ENCODE results near the gene HOXA11.

Gene HOXA11

DNA sequence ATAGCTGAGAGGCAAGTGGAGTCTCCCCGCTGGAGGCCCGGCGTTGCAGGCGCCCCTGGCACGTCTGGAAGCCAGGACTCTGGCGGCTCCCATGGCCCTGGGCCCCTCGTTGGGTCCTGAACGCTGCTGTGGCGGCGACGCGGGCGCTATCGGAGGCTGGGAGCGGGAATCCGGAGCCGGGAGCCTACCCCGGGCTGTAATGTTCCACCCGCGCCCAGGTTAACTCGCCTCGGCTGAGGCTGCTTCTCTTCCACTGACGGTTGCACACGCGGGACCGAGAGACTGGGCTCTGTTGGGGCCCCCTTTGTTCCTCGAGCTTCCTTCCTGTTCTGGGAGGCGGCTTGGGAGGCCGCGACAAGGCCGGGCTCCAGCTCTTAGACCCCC, 40.3 kb downstream of the HOXA11 start:
- no peak for DNase-seq

DNA sequence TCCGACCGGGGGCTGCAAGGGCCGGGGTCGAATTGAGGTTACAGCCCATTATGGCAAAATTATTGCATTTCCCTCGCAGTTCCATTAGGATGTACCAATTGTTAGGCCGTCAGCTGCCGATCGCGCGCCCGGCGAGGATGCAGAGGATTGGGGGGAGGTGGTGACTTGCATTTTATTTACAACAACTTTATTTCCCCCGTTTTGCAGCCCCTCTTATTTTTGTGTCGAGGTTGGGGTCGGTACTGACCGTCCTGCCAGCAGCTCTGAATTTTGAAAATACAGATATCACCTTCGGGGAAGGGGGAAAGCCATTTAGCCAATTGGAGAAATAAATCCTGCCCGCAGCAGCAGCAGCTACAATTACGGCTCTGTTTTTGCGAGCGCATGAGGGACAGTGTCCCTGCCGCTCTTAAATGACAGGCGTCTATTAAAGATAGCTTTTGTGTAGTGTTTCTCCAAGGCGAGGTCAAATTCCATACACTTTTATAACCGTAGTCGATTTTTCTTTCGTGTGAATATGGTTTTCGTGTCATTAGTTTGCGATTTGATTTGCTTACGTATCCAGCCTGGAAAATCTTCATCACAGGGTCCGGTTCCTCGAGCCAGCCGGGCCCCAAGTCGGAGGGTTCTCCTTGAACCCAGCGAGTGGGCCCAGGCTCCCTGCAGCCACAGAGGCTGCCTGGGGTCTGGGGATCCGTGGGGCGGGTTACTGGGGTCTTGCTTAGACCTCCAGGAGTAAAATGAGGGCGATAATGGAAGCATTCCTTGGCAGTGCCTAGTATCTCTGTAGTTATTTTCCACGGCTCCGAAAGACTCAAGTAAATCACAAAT, 40.9 kb downstream of the HOXA11 start:
- DNase-seq = no peak

DNA sequence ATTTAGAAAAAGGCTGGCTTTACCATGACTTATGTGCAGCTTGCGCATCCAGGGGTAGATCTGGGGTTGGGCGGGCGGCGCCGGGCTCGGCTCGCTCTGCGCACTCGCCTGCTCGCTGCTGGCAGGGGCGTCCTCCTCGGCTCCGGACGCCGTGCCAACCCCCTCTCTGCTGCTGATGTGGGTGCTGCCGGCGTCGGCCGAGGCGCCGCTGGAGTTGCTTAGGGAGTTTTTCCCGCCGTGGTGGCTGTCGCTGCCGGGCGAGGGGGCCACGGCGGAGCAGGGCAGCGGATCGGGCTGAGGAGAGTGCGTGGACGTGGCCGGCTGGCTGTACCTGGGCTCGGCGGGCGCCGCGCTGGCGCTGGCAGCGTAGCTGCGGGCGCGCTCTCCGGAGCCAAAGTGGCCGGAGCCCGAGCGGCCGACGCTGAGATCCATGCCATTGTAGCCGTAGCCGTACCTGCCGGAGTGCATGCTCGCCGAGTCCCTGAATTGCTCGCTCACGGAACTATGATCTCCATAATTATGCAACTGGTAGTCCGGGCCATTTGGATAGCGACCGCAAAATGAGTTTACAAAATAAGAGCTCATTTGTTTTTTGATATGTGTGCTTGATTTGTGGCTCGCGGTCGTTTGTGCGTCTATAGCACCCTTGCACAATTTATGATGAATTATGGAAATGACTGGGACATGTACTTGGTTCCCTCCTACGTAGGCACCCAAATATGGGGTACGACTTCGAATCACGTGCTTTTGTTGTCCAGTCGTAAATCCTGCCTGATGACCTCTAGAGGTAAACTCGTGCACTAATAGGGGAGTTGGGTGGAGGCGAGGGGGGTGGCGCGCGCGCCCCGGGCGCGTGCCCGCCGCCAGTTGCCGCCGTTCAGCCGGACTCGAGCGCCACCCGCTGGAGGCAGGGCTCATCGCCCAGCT, 41.7 kb downstream of the HOXA11 start, which contains the start of gene HOXA5:
TSS of gene HOXA5 (minus strand) at position 659 of the 927 bp plus-strand sequence. CDS start at position 585, 74 bp downstream.
- no peak for DNase-seq

DNA sequence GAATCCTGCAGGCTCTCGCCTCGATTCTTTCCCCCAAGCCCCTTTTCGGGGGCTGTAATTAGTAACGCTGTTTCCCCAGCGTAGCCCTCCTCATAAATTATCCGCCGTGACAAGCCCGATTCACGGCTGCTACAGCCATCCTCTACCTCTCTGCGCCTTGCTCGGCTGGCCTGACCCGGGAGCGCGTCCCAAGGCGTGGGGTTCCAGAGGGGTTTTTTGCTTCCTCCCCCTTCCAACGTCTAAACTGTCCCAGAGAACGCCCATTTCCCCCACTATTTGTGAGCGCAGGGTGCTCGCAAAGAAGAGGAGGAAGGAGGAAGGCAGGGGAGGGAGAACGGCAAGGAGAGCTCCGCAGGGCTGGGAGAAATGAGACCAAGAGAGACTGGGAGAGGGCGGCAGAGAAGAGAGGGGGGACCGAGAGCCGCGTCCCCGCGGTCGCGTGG, 42.4 kb downstream of the HOXA11 start:
- DNase-seq = no peak

DNA sequence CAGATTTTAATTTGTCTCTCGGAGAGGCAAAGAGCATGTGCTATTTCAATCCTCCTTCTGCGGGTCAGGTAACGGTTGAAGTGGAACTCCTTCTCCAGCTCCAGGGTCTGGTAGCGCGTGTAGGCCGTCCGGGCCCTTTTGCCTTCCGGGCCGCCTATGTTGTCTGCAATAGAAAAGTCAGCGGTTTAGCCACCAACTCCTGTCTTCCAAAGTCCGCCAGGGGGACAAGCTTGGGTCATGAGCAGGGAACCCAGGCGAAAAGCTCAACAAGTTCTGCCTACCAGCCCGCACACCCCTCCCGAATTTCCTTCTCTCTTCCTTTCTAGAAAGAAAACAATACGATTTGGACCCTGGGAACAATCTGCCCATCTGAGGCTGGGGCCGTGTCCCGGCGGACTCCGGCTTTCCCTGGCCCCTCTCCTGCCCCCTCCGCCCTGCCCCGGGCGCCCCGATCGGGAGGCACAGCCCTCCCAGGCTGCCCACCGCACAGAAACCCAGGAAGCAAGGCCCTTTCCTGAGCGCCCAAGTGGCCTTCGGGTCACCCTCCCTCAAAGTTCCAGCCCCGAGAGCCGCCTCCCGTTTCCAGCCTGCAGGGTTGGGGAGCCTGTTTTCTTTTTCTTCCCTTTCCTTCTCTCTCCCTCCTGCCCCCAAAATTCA, 43.0 kb downstream of the HOXA11 start:
- no peak for DNase-seq

DNA sequence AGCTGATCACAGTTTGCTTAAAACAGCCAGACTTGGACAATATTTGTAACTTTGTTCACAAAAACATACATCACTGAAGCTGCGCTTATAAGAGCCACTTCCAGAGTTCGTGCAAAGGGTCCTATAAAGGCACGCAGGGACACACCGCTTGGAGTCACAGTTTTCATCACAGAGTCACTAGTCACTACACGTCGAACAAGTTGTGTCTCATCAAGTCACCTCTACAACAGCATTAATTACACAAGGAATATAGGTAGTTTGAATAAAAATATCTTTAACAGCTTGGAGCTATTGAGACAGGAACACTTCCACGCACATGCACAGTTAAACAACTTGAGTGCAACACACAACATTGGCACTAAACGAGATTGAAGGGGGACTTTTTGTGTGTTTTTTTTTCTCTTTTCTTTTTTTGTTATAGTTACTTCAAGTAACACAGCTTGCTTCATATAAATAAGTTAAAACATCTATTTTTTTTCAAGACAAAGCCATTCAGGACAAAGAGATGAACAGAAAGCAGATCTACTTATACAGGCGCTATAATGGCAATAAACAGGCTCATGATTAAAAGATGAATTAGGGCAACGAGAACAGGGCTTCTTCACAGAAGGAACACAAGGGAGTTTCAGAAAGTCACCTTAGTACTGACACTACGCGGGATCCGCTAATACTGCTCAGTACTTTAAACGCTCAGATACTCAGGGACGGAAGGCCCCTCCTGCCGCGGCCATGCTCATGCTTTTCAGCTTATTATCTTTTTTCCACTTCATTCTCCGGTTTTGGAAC, 43.7 kb downstream of the HOXA11 start:
- DNase-seq = no peak

DNA sequence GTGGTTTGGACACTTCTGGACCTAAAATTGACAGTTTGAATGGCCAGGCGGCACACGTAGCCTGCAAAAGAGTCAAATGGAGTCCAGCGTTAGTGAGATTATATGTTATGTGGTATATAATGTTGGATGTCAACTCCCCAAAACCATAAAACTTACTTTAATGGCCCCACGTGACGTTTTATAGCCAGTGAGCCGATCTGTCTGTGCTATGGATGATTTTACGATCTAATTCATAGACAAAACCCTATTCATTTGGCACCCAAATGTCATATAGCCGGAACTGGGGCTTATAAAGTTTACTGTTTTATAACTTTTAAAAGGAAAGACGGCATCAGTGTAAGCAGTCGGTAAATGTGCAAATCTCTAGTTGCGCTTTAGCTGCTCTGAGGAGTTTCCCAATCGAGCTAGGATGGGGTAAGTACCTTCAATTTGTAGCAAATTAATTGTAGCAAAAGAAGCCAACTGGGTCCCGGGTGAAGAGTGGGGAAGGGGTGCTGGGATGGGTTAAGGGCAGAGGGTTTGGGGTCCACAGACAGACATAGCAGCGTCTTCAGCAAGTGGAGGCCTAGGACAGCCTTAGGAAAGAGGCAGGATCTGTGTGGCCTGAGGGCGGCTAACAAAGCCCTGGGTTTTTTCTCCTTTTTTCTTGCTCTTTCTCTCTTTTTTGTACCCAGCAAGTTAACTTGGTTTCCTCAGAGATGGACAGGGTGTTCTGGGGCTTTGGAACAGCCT, 44.7 kb downstream of the HOXA11 start:
- DNase-seq = no peak

DNA sequence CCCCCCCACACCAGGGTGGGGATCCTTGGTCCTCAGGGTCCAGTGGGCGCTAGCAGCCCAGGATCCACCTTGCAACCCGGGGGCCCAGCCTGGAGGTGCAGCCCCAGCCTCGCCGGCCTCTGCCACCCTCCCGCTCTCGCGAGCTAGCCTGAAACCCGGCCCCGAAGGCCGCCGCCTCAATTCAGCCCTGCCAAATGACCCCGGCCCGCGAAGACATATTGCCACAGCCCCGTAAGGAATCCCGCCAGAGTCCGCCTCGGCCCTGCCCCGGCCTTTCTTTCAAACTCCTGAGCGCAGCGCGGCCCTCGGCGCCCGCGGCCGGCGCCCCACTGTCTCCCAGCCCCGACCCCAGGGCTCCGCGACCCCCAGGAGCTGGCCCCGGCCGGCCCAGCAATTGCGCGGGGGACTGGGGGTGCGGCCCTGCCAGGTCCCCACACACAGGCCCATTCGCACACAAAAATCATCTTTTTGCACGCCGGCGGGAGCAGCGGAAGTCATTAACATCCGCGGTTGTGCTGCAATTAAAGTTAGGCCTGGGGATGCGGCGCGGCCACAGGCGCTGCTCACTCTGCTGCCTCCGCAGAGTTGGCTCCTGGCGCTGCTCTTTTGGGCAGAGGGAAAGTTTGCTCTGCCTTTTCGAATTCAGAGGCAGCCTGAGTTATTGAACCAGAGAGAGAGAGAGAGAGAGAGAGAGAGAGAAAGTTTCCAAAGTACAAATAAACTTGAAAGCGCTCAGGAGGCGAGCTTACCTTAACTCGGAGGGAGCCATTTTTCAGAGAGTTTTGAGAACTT, 45.5 kb downstream of the HOXA11 start:
- DNase-seq = no peak

DNA sequence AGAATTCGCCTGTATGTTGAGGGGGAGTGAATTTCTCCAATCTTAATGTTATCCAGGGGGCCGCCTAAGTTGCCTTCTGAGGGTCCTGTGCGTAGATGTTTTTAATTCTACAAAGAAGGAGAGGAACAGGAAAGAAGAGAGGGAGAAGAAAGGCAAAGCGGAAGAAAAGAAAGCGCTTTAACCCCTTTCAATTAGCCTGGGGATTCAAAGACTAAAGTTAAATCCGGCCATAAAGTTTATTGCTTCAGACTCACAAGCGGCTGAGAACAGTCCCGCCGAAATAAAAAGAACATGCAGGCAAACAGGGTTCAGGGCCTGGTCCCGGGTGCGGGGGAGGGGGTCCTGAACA, 46.1 kb downstream of the HOXA11 start:
- DNase-seq = no peak

DNA sequence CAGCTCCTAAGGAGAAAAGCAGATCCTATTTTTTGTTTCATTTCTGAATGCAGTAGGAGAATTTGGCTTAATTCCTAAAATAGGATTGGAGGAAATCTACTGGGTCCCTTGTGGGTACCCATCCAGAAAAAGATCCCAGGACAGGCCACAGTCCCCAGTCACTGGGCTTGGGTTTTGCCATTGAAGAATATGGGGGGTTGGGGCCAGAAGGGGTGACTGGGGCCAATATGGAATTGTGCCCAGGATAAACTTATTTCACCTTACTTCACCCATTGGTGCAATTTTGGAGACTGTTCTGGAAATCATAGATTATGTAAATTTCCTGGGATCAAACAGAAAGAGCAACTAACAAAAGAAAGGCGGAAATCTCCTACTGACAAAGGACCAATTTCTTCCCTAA, 46.6 kb downstream of the HOXA11 start:
- no peak for DNase-seq

DNA sequence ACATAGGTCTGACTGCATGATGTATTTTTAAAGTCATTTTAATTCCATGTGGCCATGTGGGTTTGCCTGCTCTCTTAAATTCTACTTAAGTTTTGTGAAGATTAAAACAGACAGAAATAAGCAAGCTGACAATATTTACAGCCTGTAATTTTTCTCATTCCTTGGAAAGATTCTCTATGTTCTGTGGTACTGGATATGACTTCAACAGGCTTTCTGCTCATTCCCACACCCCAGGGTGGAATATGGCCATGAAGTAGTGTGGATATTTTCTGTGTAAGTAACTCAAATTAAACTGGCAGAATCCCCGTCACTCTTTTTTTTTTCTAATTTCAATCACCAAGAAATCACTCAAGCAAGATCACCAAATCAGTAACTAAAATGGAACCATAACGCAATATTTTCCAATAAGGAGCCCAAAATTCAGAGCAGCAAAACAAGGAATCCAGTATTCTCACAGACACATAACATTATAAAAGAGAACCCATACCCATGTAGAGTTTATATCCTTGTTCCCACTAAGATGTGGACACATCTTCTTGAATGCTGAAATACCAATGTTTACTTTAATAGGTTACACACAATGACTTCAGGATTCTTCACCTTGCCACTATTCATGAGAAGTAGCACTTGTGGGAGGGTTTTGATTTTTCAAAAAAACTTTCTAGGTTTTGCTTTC, 47.3 kb downstream of the HOXA11 start:
- no peak for DNase-seq

DNA sequence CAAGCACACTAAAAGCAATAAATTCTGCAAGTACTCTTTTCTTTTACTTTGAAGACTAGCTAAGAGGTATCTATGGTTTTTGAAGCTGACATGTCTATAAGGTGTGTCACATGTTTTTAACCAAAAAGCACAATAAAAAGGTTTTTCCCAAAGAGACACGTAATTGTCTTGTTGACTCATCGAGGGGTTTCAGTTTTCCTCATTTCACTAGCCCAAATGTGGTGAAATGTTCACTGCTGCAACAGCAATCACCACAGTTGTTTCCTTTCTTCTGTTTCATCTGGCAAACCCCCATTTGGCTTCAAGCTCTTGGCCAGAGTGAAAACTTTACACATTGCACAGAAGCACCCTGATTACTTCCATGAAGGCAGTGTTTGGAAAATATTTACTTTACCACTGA, 50.6 kb downstream of the HOXA11 start:
- no peak for DNase-seq

DNA sequence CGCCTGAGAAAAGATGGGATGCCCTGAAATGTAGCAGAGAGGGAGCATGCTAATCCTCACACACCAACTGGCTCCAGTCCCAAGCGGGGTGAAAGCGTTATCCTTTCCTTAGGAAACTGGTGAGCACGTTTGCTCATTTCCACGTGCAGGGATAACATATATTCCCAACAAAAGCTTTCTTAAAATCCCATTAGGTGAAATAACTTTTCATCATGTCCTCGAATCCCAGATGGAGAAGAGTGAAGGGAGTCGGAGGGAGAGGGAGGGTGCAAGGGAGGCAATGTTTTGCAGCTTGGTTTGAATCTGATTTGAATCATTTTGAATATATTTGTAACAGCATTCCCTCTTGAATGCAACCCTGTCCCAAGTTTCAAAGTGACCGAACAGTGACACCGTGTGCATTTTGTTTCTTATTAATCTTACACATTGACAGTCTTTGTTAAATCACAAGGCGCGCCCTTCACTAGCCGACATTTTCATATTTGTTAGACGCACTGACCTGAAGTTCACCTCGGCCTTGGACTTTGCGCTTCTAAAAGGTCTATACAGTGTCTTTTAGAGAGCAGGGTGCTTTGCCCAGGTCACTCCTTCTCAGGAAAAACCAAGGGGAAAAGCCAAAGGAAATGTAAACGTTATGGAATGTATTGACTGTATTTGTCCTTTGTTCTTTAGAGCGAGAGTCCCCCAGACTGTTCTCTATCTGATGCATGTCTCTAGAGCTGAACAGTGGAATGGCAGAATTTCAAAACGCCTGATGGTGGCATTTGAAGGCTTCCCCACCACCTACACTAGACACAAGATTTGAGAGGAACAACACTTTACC, 51.4 kb downstream of the HOXA11 start:
- DNase-seq = no peak

DNA sequence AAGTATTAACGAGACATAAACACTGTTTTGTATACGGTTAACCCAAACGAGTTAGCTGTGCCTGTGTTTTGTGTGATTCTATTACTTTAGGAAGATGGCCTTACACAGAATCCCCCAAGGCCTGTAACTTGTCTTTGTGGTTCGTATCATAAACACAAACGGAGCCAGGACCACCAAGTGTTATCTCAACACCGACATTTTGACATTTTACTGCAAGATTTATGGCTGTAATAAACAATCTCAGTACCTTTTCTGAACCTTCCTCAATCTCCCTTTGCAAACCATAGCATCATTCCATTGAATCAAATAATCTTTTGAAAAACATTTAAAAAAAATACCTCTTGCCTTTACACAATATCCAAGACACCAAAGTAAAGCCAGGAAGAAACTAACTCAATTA, 52.1 kb downstream of the HOXA11 start:
- DNase-seq = no peak

DNA sequence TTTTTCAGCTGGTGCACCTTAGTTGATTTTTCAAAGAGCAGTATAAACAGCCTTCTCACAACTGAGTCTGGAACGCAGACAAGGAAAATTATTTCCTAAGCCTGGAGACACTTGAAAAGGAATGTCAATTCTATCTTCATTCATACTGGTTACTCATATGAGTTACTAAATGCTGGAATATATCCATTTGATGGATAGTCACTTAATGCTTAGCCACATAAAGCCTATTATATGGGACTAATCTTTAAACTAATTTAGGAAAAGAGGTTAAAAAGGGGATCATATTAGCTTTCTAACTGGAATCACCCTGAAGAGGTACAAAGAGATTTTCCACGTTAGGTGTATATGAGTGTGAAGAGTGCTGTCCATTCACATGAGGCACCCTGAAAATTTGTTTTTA, 52.8 kb downstream of the HOXA11 start:
- no peak for DNase-seq

DNA sequence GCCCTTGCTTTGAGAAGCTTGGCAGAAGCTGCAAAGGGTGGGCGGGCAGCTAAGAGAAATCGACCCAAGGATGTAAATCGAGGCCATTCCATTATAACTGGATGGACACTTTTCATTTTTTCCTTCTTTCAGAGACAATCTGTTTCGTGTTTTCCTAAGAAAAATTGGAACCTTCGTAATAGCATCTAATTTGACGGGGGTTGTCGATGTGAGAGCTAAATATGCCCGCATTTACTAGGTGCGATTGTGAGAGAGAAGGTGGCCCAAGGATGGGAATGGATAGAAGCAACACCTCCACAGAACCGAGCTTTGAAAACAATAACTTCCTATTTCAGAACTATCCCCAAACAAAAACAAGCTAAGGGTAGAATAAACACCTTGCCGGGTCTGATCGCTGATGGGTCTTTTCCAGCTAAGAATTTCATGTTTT, 53.6 kb downstream of the HOXA11 start:
- DNase-seq = no peak

Data from NCI-H2081 treated with DMSO at 0.1 percent for 48 hours (cell line).